ENCODE results near the gene CADM3. TPM values are rescaled to one million over a fixed set of nuclear protein-coding genes. Genes with fewer than 3 reads are reported as not detected.
A peak's percentile ranks its signal among the peaks of the same experiment; 100 is the strongest.

CADM3 gene
- total and polyA plus RNA-seq, 2 experiments from 2014 or later, result 2.0 to 4.4 TPM

GRCh38 chr1:159187033-159187432 lies 15.6 kb downstream of the CADM3 start:
- 0 out of 2 replicates have a peak, but pooled peaks cover 3% of the 10 kb centered on the region for H3F3A ChIP-seq (replicated peaks; ENCODE audit: low read depth)
- no peak overlapping the region for H3K27ac Mint-ChIP-seq
- H3K27me3 Mint-ChIP-seq (ENCODE audit: insufficient read depth, low read depth, poor library complexity), result peaks cover 3% of the 10 kb centered on the region
- no peaks in the 10 kb centered on the region for H3K9me3 Mint-ChIP-seq
- peak overlapping the region; percentile 98 for H3K4me2 ChIP-seq
- no peaks in the 10 kb centered on the region for H3K36me3 ChIP-seq (ENCODE audit: insufficient read depth)
- peak overlapping the region; percentile 99; the same call in 1 of the 2 replicates for H2AFZ ChIP-seq
- H3K27me3 ChIP-seq (ENCODE audit: insufficient read depth), result no peaks in the 10 kb centered on the region
- peaks cover 10% of the 10 kb centered on the region for H3K79me2 ChIP-seq (replicated peaks; ENCODE audit: insufficient read depth)
- H3K4me1 Mint-ChIP-seq, result peaks cover 38% of the 10 kb centered on the region
- no peaks in the 10 kb centered on the region for H3K36me3 Mint-ChIP-seq (ENCODE audit: low read depth)
- peak overlapping the region; percentile 93 for H3K4me3 Mint-ChIP-seq
- peaks cover 18% of the 10 kb centered on the region for H3K4me1 ChIP-seq (ENCODE audit: insufficient read depth)
- ATAC-seq, result no peak
- H3K4me3 ChIP-seq, result peak overlapping the region; percentile 61
- no peak overlapping the region for H3K27ac ChIP-seq (ENCODE audit: low read depth)
- DNase-seq (ENCODE audit: low spot score), result peak; percentile 24
- no peaks in the 10 kb centered on the region for H3K9me2 ChIP-seq (ENCODE audit: insufficient read depth)
- TF ChIP-seq POLR2AphosphoS5 (IDR thresholded peaks at IDR 0.05; ENCODE audit: low read depth), result no peak
- TF ChIP-seq, protein P1, sequence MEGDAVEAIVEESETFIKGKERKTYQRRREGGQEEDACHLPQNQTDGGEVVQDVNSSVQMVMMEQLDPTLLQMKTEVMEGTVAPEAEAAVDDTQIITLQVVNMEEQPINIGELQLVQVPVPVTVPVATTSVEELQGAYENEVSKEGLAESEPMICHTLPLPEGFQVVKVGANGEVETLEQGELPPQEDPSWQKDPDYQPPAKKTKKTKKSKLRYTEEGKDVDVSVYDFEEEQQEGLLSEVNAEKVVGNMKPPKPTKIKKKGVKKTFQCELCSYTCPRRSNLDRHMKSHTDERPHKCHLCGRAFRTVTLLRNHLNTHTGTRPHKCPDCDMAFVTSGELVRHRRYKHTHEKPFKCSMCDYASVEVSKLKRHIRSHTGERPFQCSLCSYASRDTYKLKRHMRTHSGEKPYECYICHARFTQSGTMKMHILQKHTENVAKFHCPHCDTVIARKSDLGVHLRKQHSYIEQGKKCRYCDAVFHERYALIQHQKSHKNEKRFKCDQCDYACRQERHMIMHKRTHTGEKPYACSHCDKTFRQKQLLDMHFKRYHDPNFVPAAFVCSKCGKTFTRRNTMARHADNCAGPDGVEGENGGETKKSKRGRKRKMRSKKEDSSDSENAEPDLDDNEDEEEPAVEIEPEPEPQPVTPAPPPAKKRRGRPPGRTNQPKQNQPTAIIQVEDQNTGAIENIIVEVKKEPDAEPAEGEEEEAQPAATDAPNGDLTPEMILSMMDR (conservative IDR thresholded peaks at IDR 0.05; ENCODE audit: low read depth in 2 of 2), result 0 out of 4 replicates have a peak, but pooled peaks of 1 of the 2 experiments have one; percentile 14
- H4K20me1 ChIP-seq (replicated peaks; ENCODE audit: insufficient read depth), result no peaks in the 10 kb centered on the region

GRCh38 chr1:159187647-159188374 lies 16.4 kb downstream of the CADM3 start:
- peaks cover 18% of the 10 kb centered on the region for H3K4me1 ChIP-seq (ENCODE audit: insufficient read depth)
- no peaks in the 10 kb centered on the region for H3K27me3 ChIP-seq (ENCODE audit: insufficient read depth)
- no peak for TF ChIP-seq POLR2AphosphoS5 (IDR thresholded peaks at IDR 0.05; ENCODE audit: low read depth)
- TF ChIP-seq, protein P1 (conservative IDR thresholded peaks at IDR 0.05; ENCODE audit: low read depth in 2 of 2), result no peak
- no peak for TF ChIP-seq REST (IDR thresholded peaks at IDR 0.05; ENCODE audit: unreplicated experiment)
- TF ChIP-seq STAT1 (IDR thresholded peaks at IDR 0.05; ENCODE audit: unreplicated experiment), result no peak
- TF ChIP-seq JUNB (IDR thresholded peaks at IDR 0.05; ENCODE audit: unreplicated experiment), result no peak
- no peak for TF ChIP-seq ZNF114 (CRISPR knock-in tag; IDR thresholded peaks at IDR 0.05)
- peak overlapping the region; percentile 99 for H2AFZ ChIP-seq
- ATAC-seq (peak; percentile 73), DNase-seq (ENCODE audit: low spot score) (peak; percentile 81)
- peaks cover 3% of the 10 kb centered on the region for H3K27me3 Mint-ChIP-seq (ENCODE audit: insufficient read depth, low read depth, poor library complexity)
- H3K36me3 Mint-ChIP-seq (ENCODE audit: low read depth), result no peaks in the 10 kb centered on the region
- peaks cover 10% of the 10 kb centered on the region for H3K79me2 ChIP-seq (replicated peaks; ENCODE audit: insufficient read depth)
- H4K20me1 ChIP-seq (replicated peaks; ENCODE audit: insufficient read depth), result no peaks in the 10 kb centered on the region
- no peaks in the 10 kb centered on the region for H3K9me3 Mint-ChIP-seq
- peak overlapping the region; percentile 98 for H3K4me2 ChIP-seq
- 0 out of 2 replicates have a peak, but pooled peaks cover 3% of the 10 kb centered on the region for H3F3A ChIP-seq (replicated peaks; ENCODE audit: low read depth)
- H3K27ac ChIP-seq (ENCODE audit: low read depth), result peak overlapping the region; percentile 86
- H3K9me2 ChIP-seq (ENCODE audit: insufficient read depth), result no peaks in the 10 kb centered on the region
- peak overlapping the region; percentile 93 for H3K4me3 Mint-ChIP-seq
- H3K27ac Mint-ChIP-seq, result peak overlapping the region; percentile 99
- no peaks in the 10 kb centered on the region for H3K36me3 ChIP-seq (ENCODE audit: insufficient read depth)
- H3K4me1 Mint-ChIP-seq, result peaks cover 36% of the 10 kb centered on the region
- peak overlapping the region; percentile 61 for H3K4me3 ChIP-seq
